SJCRH30 (cell line): ENCODE data around the gene ATP10B. TPM values are rescaled to one million over a fixed set of nuclear protein-coding genes. Genes with fewer than 3 reads are reported as not detected.

Experiments used
- DNase-seq, 2 experiments: peaks; one replicate each; pipeline ENCODE4 v3.0.0-alpha.2; 2015 to 2020
- H3K27ac ChIP-seq: fragments of 250-450 bp; sonication (Bioruptor Pico); 2 replicates; pipeline ENCODE4 v1.5.1; 2020; ENCODE audit warnings: mild to moderate bottlenecking, moderate library complexity
- H3K27me3 ChIP-seq: fragments of 250-450 bp; sonication (Bioruptor Pico); 2 replicates; pipeline ENCODE4 v1.5.1; 2020; ENCODE audit warnings: mild to moderate bottlenecking, moderate library complexity
- H3K36me3 ChIP-seq: fragments of 250-450 bp; sonication (Bioruptor Pico); 2 replicates; pipeline ENCODE4 v1.5.1; 2020; ENCODE audit warnings: mild to moderate bottlenecking, moderate library complexity
- H3K4me1 ChIP-seq: fragments of 250-450 bp; sonication (Bioruptor Pico); 2 replicates; pipeline ENCODE4 v1.5.1; 2020; ENCODE audit warnings: mild to moderate bottlenecking, moderate library complexity
- H3K4me3 ChIP-seq: fragments of 250-450 bp; sonication (Bioruptor Pico); 2 replicates; pipeline ENCODE4 v1.5.1; 2020; ENCODE audit warnings: mild to moderate bottlenecking, moderate library complexity
- H3K9me3 ChIP-seq: fragments of 250-450 bp; sonication (Bioruptor Pico); replicated peaks from 2 replicates; pipeline ENCODE4 v1.5.1; 2020; ENCODE audit warnings: mild to moderate bottlenecking, moderate library complexity
- total RNA-seq: library from RNA; depleted of rRNA; stranded (reverse); fragments of >200 nt; shearing (Covaris generic); gene quantifications from 2 replicates; pipeline ENCODE4 v1.2.3, GENCODE V29; 2014

ATP10B gene
- total RNA-seq, 1 experiment from 2014 or later = not detected

GRCh38 chr5:160537116-160537515, 314.9 kb downstream of the ATP10B start:
- no peak overlapping the region for H3K27ac ChIP-seq
- peaks cover 6% of the 10 kb centered on the region; the same call in 1 of the 2 replicates for H3K27me3 ChIP-seq
- no peak overlapping the region for H3K4me3 ChIP-seq
- H3K36me3 ChIP-seq = no peaks in the 10 kb centered on the region
- H3K9me3 ChIP-seq = no peaks in the 10 kb centered on the region
- DNase-seq = no peak
- H3K4me1 ChIP-seq = no peaks in the 10 kb centered on the region

- H3K27me3 ChIP-seq = peaks cover 6% of the 10 kb centered on the region; the same call in 1 of the 2 replicates
- H3K4me1 ChIP-seq = no peaks in the 10 kb centered on the region
- H3K9me3 ChIP-seq = no peaks in the 10 kb centered on the region
- no peak overlapping the region for H3K27ac ChIP-seq
- H3K36me3 ChIP-seq = no peaks in the 10 kb centered on the region
- H3K4me3 ChIP-seq = no peak overlapping the region
- DNase-seq = no peak
Measured at GRCh38 chr5:160534914-160535313, 317.1 kb downstream of the ATP10B start.

GRCh38 chr5:160534125-160534524, 317.9 kb downstream of the ATP10B start:
- no peaks in the 10 kb centered on the region for H3K9me3 ChIP-seq
- H3K27me3 ChIP-seq = peaks cover 6% of the 10 kb centered on the region; the same call in 1 of the 2 replicates
- H3K27ac ChIP-seq = no peak overlapping the region
- no peaks in the 10 kb centered on the region for H3K4me1 ChIP-seq
- no peak overlapping the region for H3K4me3 ChIP-seq
- DNase-seq = no peak
- H3K36me3 ChIP-seq = no peaks in the 10 kb centered on the region

GRCh38 chr5:160525471-160526261, 326.3 kb downstream of the ATP10B start:
- Histone ChIP-seq H3K27ac (no peak overlapping the region), H3K36me3 (no peaks in the 10 kb centered on the region), H3K27me3 (no peaks in the 10 kb centered on the region), H3K9me3 (no peaks in the 10 kb centered on the region), H3K4me1 (no peaks in the 10 kb centered on the region), H3K4me3 (no peak overlapping the region)
- DNase-seq = no peak

GRCh38 chr5:160524827-160525226, 327.2 kb downstream of the ATP10B start:
- Histone ChIP-seq H3K9me3 (no peaks in the 10 kb centered on the region), H3K4me3 (no peak overlapping the region), H3K27ac (no peak overlapping the region), H3K4me1 (no peaks in the 10 kb centered on the region), H3K36me3 (no peaks in the 10 kb centered on the region), H3K27me3 (0 out of 2 replicates have a peak, but pooled peaks cover 2% of the 10 kb centered on the region)
- no peak for DNase-seq

GRCh38 chr5:160523502-160524163, 328.4 kb downstream of the ATP10B start:
- Histone ChIP-seq H3K4me3 (no peak overlapping the region), H3K27me3 (peaks cover 8% of the 10 kb centered on the region; the same call in 1 of the 2 replicates), H3K4me1 (no peaks in the 10 kb centered on the region), H3K27ac (no peak overlapping the region), H3K36me3 (no peaks in the 10 kb centered on the region), H3K9me3 (no peaks in the 10 kb centered on the region)
- no peak for DNase-seq

- Histone ChIP-seq H3K9me3 (no peaks in the 10 kb centered on the region), H3K36me3 (no peaks in the 10 kb centered on the region), H3K4me3 (no peak overlapping the region), H3K27me3 (peaks cover 8% of the 10 kb centered on the region; the same call in 1 of the 2 replicates), H3K4me1 (no peaks in the 10 kb centered on the region), H3K27ac (no peak overlapping the region)
- no peak for DNase-seq
Measured at GRCh38 chr5:160521392-160521663, 330.7 kb downstream of the ATP10B start.

- no peak overlapping the region for H3K4me3 ChIP-seq
- no peaks in the 10 kb centered on the region for H3K9me3 ChIP-seq
- DNase-seq = peak in 1 of 2 experiments; percentile 8
- no peaks in the 10 kb centered on the region for H3K4me1 ChIP-seq
- H3K27ac ChIP-seq = no peak overlapping the region
- no peaks in the 10 kb centered on the region for H3K36me3 ChIP-seq
- peaks cover 8% of the 10 kb centered on the region; the same call in 1 of the 2 replicates for H3K27me3 ChIP-seq
Measured at GRCh38 chr5:160520609-160521391, 331.2 kb downstream of the ATP10B start.

- no peaks in the 10 kb centered on the region for H3K36me3 ChIP-seq
- H3K4me3 ChIP-seq = no peak overlapping the region
- H3K27me3 ChIP-seq = peaks cover 13% of the 10 kb centered on the region; the same call in 1 of the 2 replicates
- no peaks in the 10 kb centered on the region for H3K9me3 ChIP-seq
- DNase-seq = no peak
- no peak overlapping the region for H3K27ac ChIP-seq
- H3K4me1 ChIP-seq = no peaks in the 10 kb centered on the region
Measured at GRCh38 chr5:160516696-160517530, 335.1 kb downstream of the ATP10B start.

GRCh38 chr5:160514866-160515265, 337.1 kb downstream of the ATP10B start:
- Histone ChIP-seq H3K36me3 (no peaks in the 10 kb centered on the region), H3K27ac (no peak overlapping the region), H3K9me3 (no peaks in the 10 kb centered on the region), H3K27me3 (peaks cover 14% of the 10 kb centered on the region; the same call in 1 of the 2 replicates), H3K4me3 (no peak overlapping the region), H3K4me1 (no peaks in the 10 kb centered on the region)
- DNase-seq = no peak

- peaks cover 8% of the 10 kb centered on the region; the same call in 1 of the 2 replicates for H3K27me3 ChIP-seq
- no peaks in the 10 kb centered on the region for H3K9me3 ChIP-seq
- no peak overlapping the region for H3K27ac ChIP-seq
- H3K36me3 ChIP-seq = no peaks in the 10 kb centered on the region
- no peak overlapping the region for H3K4me3 ChIP-seq
- DNase-seq = no peak
- no peaks in the 10 kb centered on the region for H3K4me1 ChIP-seq
Measured at GRCh38 chr5:160514191-160514590, 337.8 kb downstream of the ATP10B start.

- Histone ChIP-seq H3K27ac (no peak overlapping the region), H3K27me3 (peaks cover 8% of the 10 kb centered on the region), H3K36me3 (no peaks in the 10 kb centered on the region), H3K4me3 (no peak overlapping the region), H3K4me1 (no peaks in the 10 kb centered on the region), H3K9me3 (no peaks in the 10 kb centered on the region)
- DNase-seq = no peak
Measured at GRCh38 chr5:160513485-160513884, 338.5 kb downstream of the ATP10B start.
